NK-92 (cell line): Measurements from ENCODE around the gene CD101.
A peak's percentile ranks its signal among the peaks of the same experiment; 100 is the strongest.

Source experiments
- DNase-seq: peaks from one replicate; lab custom pipeline; 2025; ENCODE audit not compliant: unreplicated experiment; lab: John Stamatoyannopoulos, UW

Gene CD101

DNA sequence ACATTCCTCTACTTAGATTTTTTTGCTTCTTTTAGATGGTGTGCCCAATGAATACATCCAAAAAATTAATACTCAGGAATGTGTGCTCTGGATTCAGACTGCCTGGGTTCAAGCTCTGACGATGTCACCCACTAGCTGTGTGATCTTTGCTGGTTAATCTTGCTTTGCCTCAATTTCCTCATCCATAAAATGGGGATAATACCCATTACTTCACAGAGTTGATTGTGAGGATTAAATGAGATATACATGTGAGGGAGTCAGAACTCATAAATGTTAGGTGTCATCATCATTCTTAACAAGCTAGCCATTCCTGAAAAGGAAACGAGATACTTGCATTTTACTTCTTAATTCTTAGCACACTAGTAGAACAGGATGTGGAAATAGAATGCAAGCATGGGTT is 45.7 kb downstream of the CD101 start:
- no peak for DNase-seq

DNA sequence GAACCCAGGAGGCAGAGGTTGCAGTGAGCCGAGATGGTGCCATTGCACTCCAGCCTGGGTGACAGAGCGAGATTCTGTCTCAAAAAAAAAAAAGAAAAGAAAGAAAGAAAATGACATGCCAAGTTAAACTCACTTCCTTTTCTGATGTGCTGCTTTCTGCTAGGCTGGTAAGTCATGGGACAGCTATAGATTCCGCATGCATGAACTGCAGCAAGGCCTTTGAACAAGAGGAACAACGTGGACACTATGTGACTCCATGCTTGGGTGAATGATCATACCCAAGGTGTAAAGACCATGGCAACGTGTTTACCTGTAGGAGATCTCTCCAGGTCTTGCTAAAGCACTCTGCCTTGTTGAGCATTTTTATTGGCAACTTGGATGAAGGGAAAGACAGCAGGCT is 48.3 kb downstream of the CD101 start:
- no peak for DNase-seq

DNA sequence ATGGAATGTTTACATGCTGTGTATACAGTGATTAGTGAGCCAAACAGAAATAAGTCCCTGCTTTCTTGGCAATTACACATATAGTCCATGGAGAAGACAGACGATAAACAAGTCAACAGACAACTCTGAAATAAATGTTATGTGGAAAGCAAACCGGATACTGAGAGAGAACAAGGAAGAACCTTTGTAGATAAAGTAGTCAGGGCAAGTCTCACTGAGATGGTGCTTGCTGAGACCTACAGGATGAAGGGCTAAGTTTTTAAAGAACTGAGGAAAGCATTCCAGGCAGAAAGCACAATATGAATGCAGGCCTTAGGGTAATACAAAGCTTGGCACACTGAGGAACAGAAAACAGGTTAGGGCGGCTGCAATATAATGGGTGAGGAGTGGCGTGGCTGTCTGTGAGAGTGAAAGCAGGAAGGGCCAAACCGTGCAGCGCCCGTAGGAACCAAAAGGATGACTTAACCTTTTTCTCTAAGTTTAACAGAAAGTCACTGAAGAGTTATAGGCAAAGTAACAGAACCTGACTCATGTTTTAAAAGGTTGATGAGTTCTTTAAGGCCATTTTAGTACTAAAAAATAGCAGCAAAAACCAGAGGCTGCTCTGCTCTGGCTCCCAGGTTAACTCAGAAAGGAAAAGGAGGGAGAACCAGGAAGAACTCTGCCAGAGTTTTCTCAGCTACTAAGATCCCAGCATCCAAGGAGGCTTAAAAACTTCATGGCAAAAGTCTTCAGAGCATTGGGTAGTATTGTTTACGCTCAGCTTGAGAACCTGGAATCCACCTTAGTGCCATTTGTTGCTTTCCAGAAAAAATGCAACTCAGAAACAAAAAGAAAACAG is 49.9 kb downstream of the CD101 start:
- no peak for DNase-seq

DNA sequence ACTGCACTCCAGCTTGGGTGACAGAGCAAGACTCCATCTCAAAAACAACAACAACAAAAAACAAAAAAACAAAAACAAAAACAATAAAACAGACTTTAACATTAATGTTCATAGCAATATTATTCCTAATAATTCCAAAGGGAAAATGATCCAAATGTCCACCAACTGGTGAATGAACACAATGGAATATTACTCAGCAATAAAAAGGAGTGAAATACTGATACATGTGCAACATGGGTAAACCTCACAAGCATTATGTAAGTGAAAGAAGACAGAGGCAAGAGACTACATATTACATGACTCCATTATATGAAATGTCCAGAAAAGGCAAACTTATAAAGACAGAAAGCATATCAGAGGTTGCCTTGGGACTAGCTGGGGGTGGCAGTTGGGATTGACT is 52.5 kb downstream of the CD101 start:
- no peak for DNase-seq

DNA sequence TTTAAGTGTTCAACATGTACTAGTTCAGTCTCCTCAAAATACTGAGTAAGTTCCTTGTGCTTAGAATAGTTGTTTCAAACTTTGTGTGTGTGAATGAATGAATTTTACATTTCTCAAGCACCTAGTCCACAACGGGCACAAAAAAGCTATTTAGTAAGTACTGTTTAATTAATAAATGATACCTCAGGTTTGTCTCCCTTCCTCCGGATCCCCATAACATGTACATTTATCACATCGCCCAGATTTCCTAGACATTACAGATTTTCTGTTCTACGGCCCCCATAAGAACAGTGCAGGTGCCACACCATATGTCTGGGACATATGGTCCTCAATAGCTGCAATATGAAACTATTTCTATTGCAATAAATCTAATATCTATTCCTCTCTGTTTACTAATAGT is 57.2 kb downstream of the CD101 start:
- no peak for DNase-seq

DNA sequence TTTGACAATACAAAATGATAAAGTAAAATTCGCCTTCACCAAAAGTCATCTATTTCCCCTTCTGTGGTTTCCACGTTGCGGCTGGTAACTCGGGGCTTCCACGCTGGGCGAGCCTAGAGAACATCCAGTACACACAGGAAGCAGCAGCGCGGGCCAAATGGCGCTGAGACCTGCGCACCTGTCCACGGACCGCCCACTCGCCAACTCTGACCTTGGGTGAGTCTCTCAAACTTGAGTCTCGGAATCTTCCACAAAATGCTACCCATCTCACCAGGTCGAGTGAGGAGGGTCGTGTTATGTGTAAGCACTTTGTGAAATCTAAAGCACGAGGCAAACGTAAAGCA is 57.7 kb downstream of the CD101 start:
- no peak for DNase-seq

DNA sequence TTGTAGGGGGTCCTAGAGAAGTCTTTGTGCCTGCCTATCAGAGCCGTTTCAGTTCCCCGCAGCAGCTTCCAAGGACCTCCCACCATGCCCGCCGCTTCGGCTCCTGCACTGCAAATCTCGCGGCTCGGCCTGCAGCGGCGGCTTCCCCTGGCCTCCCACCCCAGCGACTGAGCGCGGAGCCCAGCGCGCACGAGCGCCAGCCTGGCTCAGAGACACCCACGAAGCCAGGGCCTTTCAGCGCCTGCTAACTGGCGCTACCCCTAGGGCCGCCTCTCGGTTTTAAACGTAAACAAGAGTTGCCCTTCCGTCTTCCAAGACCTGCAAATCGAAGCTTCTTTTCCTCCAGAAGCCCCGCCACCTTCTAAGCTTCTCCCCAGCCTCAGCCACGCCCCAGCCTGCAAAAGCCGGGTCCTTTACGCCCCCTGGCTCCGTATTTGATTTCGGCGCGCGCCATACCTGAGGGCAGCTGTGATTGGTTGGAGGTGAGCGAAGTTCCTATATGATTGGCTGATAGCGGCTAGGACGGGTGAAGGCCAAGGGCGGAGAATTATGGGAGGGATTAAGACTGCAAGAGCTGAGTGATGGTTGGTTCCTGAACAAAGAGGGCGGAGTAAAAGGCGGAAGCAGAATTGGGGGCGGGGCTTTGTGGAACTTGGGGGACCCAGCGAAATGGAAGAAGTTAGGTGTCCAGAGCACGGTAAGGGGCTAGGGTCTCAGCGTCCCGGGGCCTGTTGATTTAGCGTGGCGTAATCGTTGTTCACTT is 58.3 kb downstream of the CD101 start, which contains the start of gene TTF2:
TTF2 (plus strand) TSS at position 649 of the 763 bp plus-strand sequence; CDS start at position 670, 21 bp downstream.
- peak; percentile 84 for DNase-seq

DNA sequence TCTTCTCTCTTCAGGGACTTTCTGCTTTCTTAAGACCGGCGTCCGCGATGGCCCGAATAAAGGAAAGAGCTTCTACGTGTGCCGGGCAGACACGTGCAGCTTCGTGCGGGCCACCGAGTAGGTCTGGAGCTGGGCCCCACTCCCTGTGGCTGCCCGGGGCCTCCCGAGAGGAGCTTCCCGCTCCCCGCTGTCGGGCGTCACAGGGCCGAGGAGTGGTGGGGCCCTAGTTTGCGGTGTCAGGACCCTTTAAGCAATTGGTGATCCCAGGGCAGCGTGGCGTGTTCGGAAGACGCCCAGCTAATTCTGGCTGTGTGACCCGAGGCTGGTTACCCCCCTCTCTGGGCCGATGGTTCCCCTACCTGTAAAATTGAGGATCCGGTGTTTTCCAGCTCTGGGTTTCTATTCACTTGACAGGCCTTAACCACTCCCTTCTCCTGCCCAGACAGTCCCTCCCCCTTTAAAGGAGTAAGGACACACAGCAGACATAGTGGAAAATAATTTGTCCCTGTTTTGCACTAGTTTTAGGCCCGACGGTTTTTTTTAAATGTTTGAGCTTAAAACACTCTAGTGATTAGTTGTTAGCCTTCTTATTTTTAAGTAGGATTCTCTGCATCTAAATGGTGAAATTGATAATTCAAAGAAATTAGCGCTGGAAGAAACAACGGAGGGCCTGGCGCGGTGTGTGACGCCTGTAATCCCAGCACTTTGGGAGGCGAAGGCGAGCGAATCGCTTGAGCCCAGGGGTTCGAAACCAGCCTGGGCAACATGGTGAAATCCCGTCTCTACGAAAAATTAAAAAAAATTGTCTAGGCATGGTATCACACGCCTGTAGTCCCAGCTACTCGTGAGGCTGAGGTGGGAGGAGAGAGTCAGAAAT is 59.1 kb downstream of the CD101 start:
- DNase-seq, result no peak

DNA sequence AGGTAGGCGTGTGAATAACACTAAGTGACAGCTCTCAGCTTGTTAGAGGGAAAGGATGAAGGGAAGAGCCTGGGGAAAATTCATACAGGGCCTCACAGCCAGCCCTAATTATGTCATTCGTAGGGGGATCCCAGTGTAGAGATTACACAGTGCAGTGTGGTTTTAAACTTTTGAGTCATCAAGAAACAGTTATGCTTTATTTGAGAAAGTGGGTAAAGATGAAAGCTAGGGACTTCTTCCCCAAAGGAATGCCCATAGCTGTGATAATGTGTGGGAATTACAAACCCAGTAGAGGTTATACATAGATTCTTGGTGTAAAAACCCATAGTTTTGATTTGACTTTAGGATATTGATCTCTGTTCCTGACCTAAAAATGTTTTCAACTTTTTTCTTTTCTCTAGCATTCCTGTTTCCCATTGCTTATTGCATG is 60.4 kb downstream of the CD101 start:
- DNase-seq, result no peak

DNA sequence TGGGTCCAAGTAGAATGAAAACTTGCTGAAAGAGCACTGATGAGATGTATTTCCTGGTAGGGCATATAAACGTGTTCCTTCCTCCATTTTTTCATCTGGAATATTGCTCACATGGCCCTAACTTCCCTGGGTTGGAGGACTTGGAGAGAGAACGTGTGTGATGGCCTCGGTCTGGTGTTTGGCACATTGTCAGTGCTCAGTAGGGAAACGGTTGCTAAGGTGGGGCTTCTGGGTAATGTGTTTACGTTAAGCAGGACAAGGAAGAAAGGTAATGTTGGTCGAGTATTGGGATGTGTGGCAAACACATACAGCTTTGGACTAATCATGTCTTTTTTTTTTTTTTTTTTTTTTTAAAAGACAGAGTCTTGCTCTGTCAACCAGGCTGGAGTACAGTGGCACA is 64.8 kb downstream of the CD101 start:
- DNase-seq, result no peak

DNA sequence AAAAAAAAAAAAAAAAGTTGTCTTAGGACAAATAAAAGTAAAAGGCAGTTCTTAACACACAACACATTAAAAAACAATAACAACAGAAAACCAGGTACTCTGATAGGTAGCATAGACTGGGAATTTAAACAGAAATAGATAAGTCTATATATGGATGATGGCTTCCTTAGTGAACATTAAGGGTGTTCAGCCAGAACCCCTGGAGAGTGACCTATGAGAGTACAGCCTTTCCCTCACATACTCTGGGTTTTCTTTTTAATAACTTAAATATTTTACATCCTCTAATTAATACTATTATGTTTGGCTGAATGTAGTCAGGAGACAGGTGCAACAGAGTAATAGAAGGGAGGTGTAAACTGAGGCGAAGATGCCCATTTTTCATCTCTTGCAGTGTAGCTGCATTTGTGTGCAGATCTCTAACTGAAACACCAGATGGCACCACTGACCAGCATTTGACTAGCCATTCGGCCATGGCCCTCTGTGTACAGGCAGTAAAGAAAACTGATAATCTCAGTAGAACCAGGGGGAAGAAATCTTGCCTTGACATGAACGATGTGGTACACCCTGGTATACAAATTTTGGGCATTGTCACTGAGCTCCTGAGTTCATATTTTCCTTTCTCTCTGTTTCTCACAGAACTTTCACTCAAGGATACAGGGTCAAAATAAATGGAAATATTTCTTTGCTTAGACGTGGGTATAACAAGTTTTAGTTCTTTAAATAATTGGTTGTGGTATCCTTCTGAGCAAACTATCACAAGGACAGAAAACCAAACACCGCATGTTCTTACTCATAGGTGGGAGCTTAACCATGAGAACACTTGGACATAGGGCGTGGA is 66.2 kb downstream of the CD101 start:
- no peak for DNase-seq

DNA sequence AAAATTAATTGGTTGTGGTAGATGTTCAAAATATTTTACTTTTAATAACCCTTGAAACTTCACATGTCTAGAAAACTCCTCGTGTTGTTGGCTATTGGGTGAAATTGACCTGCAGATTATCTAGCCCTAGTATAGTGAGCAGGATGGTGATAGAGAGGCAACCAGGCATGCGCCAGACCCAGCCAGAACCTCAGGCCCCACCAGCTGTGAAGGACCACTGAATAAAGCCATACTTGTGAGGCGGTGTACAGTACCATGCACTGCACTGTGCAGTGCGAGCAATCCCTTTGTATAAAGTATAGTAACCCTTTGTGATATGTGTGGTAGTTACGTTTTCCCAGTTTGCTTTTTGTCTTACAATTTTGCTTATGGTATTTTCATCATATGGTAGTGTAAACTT is 67.0 kb downstream of the CD101 start:
- no peak for DNase-seq

DNA sequence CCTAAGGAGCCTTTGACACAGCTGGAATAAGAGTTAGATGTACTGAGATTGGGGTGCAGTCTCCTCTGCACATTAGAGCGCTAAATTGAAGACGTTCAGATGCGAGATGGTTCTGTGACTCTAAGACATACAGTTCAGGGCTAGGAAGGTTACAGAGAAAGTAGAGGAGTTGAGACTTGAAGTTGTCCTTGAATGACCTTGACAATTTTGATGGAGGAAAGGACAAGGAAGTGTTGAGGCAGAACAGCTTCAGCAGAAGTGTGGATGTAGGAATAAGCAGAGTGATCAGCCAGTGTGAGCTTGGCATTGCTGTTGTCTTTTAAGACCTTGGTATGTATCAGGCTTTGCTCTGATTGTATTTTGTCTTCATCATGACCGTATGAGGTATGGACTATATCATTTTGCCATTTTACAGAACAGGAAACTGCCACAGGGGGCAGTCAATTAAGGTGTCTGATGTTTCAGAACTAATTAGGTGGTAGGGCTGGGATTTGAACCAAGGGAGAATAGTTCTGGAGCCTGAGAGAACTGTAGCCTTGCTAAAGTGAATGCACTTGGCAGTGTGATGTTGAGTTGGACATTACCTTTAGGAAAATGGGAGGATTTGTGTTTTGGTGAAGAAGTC is 67.8 kb downstream of the CD101 start:
- no peak for DNase-seq

DNA sequence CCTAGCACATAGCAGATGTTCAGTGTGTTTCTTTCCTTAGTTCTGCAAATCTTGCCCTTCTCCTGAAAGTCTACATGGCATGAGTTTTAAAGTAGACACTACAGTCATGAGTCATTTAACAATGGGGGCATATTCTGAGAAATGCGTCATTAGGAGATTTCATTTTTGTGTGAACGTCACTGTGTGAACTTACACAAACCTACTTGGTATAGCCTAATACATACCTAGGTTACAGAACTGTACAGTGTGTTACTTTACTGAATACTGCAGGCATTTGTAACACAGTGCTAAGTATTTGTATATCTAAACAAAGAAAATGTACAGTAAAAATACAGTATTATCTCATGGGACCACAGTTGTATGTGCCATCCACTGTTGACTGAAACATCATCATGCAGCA is 68.6 kb downstream of the CD101 start:
- DNase-seq, result no peak

DNA sequence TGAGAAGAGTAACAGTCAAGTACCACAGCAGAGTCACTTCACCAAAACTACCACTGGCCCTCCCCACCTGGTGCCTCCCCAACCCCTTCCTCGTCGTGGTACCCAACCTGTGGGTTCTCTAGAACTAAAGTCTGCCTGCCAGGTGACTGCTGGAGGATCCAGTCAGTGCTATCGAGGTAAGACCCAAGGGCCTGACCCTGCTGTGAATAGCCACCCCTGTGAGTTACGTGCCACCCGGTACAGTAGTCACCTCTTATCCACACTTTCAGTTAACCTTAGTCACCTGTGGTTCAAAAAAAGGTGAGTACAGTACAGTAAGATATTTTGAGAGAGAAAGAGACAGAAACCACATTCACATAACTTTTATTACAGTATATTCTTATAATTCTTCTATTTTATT is 75.1 kb downstream of the CD101 start:
- no peak for DNase-seq

DNA sequence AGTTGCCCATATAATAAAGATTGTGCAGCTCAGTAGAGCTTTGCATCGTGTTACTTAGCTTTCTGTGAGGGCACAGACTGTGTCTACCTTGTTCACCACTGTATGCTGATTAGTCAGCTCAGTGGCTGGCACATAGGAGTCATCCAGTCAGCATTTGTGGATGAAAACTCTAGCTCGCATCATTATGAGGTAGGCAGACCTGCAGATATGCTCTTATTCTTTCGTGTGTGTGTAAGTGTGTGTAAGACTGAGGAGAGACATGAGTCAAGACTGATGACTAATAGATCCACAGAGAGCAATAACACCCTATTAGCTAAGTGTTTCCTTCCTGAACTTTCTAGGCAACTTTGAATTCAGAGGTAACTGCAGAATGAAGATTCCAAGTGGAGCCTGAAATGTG is 75.7 kb downstream of the CD101 start:
- DNase-seq, result no peak

DNA sequence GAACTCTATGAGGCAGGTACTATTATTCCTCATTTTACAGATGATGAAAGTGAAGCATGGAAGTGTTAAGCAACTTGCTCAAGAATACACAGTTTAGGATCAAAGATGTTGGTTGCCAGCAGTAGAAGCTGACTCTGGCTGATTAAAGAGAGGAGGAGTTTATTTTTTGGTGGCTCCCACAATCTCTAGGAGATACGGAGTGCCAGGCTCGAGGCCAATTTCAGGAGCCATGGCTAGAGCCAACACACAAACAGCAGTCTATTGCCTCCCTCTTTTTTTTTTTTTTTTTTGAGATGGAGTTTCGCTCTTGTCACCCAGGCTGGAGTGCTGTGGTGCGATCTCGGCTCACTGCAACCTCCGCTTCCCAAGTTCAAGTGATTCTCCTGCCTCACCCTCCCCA is 78.2 kb downstream of the CD101 start:
- DNase-seq, result no peak

DNA sequence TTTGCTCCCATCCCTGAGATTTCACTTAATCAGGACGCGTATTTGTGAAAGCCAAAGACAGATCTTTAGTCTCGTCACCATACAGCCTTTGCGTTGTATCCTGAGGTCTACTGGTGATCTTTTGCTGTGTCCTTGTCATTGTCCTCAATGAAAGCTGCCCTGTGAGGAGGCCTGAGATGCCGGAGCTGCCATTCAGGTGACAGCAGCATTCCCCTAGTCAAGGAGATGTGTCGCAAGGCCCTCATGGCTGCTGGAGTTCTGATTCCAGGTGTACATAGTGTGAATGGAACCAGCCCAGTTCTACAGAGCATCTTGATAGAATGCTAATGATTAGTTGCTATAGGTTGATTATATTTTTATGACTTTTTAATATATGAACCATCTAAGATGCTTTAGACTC is 82.7 kb downstream of the CD101 start:
- no peak for DNase-seq
